Tibial nerve (tissue), 4 donors: ENCODE results near the gene C1orf115.

Source experiments
- CTCF ChIP-seq, 5 experiments: fragments of 200-600 bp in 3 of 5; fragments of 450-650 bp in 2 of 5; sonication (generic) in 3 of 5; IDR thresholded peaks; one replicate each; pipeline ENCODE4 v1.5.1; 2016 to 2019; ENCODE audit warnings: antibody characterized with exemption in 5 of 5, mild to moderate bottlenecking in 3 of 5, moderate library complexity in 2 of 5
- EP300 ChIP-seq, 2 donors: sonication (generic); formaldehyde crosslinking; IDR thresholded peaks; one replicate each; pipeline ENCODE4 v1.6.1; 2017; ENCODE audit warnings: antibody characterized with exemption in 2 of 2, mild to moderate bottlenecking in 1 of 2
- POLR2A ChIP-seq, 2 donors: fragments of 450-650 bp; IDR thresholded peaks; one replicate each; pipeline ENCODE4 v1.6.1; 2017; ENCODE audit warnings: antibody characterized with exemption in 2 of 2, mild to moderate bottlenecking in 2 of 2, moderate library complexity in 2 of 2

GRCh38 chr1:220730486-220730885, 40.3 kb downstream of the C1orf115 start:
- TF ChIP-seq CTCF (IDR thresholded peaks at IDR 0.05) (no peak), POLR2A (IDR thresholded peaks at IDR 0.05) (no peak), EP300 (IDR thresholded peaks at IDR 0.05) (no peak)
